ENCODE results near the gene TMEM132A. TPM values are rescaled to one million over a fixed set of nuclear protein-coding genes. Genes with fewer than 3 reads are reported as not detected.

TMEM132A gene
- total RNA-seq, 1 experiment from 2014 or later = 54.4 TPM

DNA sequence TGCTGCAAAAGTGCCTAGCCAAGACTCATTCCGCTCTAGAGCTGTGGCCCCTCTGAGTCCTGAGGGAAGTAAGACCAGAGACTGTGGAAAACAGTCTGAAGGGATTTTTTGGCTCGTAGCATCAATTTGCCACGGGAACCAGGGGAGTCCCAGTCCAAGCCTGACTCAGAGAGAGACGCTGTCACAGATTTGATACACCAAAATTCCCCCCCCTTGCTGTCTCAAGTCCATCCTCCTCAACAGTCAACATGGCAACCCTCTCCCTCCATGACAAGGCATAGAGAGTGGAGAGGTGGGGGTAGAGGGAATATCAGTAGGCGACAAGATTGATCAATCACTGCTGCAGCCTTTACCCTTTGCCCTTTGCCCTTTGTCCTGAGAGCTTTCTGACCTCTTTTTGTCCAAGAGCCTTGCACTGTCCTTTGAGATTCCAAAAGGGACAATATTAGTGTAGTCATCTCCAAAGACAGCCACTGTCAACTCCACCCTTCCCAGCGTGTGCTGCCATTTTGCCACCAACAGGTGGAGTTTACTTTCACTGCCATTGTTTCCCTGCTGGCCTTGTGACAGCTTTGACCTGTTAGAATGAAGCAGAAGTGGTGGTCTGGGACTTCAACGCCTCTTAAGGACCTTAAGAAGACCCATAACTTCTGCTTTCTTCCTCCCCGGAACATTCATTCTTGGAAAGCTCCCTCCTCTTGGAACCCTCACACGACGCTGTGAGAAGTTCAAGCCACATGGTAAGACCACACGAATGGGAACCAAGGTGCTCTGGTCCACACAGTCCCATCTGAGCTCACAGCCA lies 20.4 kb downstream of the TMEM132A start:
- BruUV-seq (replicated peaks) = no TSS peak
- Histone ChIP-seq H3K4me3 (no peak overlapping the region), H3K36me3 (ENCODE audit: low read depth) (no peaks in the 10 kb centered on the region), H2AFZ (no peak overlapping the region), H3K27ac (no peak overlapping the region), H3K9me3 (ENCODE audit: insufficient read depth, low read depth) (no peaks in the 10 kb centered on the region), H3K79me2 (ENCODE audit: low read depth) (no peaks in the 10 kb centered on the region), H3K9me2 (ENCODE audit: insufficient read depth) (no peaks in the 10 kb centered on the region), H3K4me1 (replicated peaks; ENCODE audit: insufficient read depth) (peaks cover 26% of the 10 kb centered on the region), H3K27me3 (ENCODE audit: insufficient read depth, low read depth) (no peaks in the 10 kb centered on the region), H3F3A (ENCODE audit: insufficient read depth, low read depth) (peaks cover 26% of the 10 kb centered on the region), H3K4me2 (no peak overlapping the region), H4K20me1 (ENCODE audit: insufficient read depth) (no peaks in the 10 kb centered on the region)
- POLR2A ChIA-PET (ENCODE audit: unreplicated experiment) = no interaction called here
- intact Hi-C loops (cut with micrococcal nuclease; ENCODE audit: unreplicated experiment) = no loop called here
- DNase-seq = no peak
- TF ChIP-seq EZH2 (IDR thresholded peaks at IDR 0.05; ENCODE audit: low read depth) = no peak
- TF ChIP-seq, protein P1, sequence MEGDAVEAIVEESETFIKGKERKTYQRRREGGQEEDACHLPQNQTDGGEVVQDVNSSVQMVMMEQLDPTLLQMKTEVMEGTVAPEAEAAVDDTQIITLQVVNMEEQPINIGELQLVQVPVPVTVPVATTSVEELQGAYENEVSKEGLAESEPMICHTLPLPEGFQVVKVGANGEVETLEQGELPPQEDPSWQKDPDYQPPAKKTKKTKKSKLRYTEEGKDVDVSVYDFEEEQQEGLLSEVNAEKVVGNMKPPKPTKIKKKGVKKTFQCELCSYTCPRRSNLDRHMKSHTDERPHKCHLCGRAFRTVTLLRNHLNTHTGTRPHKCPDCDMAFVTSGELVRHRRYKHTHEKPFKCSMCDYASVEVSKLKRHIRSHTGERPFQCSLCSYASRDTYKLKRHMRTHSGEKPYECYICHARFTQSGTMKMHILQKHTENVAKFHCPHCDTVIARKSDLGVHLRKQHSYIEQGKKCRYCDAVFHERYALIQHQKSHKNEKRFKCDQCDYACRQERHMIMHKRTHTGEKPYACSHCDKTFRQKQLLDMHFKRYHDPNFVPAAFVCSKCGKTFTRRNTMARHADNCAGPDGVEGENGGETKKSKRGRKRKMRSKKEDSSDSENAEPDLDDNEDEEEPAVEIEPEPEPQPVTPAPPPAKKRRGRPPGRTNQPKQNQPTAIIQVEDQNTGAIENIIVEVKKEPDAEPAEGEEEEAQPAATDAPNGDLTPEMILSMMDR (conservative IDR thresholded peaks at IDR 0.05) = peak; percentile 32; the same call in 1 of the 2 replicates
- CTCF ChIA-PET = no interaction called here

DNA sequence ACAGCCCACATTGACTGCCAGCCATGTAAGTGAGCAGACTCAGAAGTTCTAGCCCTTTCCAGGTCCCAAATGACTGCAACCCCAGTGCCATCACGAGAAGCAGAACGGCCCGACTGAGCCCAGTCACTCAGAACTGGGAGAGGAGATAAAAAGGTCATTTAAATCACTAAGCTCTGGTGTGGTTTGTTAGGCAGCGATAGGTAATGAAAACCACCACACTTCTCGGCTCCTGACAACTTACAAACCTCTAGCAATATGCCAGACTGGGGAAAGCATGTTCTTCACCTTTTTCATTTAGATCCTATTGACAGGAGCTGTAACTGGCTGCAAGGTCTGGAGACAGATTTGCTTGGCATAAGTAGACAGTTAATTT lies 21.0 kb downstream of the TMEM132A start:
- Histone ChIP-seq H3K36me3 (ENCODE audit: low read depth) (no peaks in the 10 kb centered on the region), H3K27me3 (ENCODE audit: insufficient read depth, low read depth) (no peaks in the 10 kb centered on the region), H3K4me2 (no peak overlapping the region), H2AFZ (no peak overlapping the region), H3K4me3 (no peak overlapping the region), H3K79me2 (ENCODE audit: low read depth) (no peaks in the 10 kb centered on the region), H3K4me1 (replicated peaks; ENCODE audit: insufficient read depth) (peaks cover 26% of the 10 kb centered on the region), H3K9me3 (ENCODE audit: insufficient read depth, low read depth) (no peaks in the 10 kb centered on the region), H4K20me1 (ENCODE audit: insufficient read depth) (no peaks in the 10 kb centered on the region), H3F3A (ENCODE audit: insufficient read depth, low read depth) (peaks cover 21% of the 10 kb centered on the region), H3K27ac (no peak overlapping the region), H3K9me2 (ENCODE audit: insufficient read depth) (no peaks in the 10 kb centered on the region)
- CTCF ChIA-PET = no interaction called here
- intact Hi-C loops (cut with micrococcal nuclease; ENCODE audit: unreplicated experiment) = no loop called here
- DNase-seq = no peak
- no TSS peak for BruUV-seq (replicated peaks)
- no peak for TF ChIP-seq EZH2 (IDR thresholded peaks at IDR 0.05; ENCODE audit: low read depth)
- TF ChIP-seq, protein P1 (conservative IDR thresholded peaks at IDR 0.05) = no peak
- POLR2A ChIA-PET (ENCODE audit: unreplicated experiment) = no interaction called here

DNA sequence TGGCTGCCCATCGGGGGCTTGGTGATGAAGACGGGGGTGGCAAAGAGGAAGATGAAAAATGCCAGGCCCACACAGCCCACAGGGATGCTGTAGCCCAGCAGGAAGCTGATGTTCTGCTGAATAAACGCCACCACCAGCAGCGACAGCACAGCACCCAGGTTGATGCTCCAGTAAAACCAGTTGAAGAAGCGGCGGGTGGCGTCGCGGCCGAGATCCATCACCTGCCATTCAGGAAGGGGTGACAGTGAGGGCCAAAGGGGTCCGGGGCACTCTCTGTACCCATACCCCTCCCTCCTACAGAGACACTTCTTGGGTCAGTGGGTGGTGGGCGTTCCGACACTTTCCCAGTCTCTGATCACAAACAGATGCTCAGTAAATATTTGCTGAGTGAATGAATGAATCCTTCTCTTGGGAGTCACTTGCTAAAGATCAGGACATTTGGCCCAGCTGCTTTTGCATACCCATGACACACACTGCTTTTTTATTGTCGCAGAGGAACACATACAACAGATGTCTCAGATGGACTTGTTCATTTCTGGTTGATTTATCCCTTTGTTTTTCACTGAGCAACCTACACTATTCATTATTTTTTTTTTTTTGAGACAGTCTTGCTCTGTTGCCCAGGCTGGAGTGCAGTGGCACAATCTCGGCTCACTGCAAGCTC lies 22.5 kb downstream of the TMEM132A start:
- Histone ChIP-seq H3K4me1 (replicated peaks; ENCODE audit: insufficient read depth) (peaks cover 21% of the 10 kb centered on the region), H3K27me3 (ENCODE audit: insufficient read depth, low read depth) (no peaks in the 10 kb centered on the region), H3K79me2 (ENCODE audit: low read depth) (no peaks in the 10 kb centered on the region), H3K36me3 (ENCODE audit: low read depth) (no peaks in the 10 kb centered on the region), H3K27ac (no peak overlapping the region), H3K4me3 (no peak overlapping the region), H3K9me2 (ENCODE audit: insufficient read depth) (no peaks in the 10 kb centered on the region), H2AFZ (no peak overlapping the region), H3K4me2 (no peak overlapping the region), H3F3A (ENCODE audit: insufficient read depth, low read depth) (peaks cover 21% of the 10 kb centered on the region), H3K9me3 (ENCODE audit: insufficient read depth, low read depth) (no peaks in the 10 kb centered on the region), H4K20me1 (ENCODE audit: insufficient read depth) (no peaks in the 10 kb centered on the region)
- BruUV-seq (replicated peaks) = no TSS peak
- CTCF ChIA-PET = no interaction called here
- DNase-seq = no peak
- TF ChIP-seq, protein P1 (conservative IDR thresholded peaks at IDR 0.05) = no peak
- TF ChIP-seq EZH2 (IDR thresholded peaks at IDR 0.05; ENCODE audit: low read depth) = no peak
- POLR2A ChIA-PET (ENCODE audit: unreplicated experiment) = no interaction called here
- intact Hi-C loops (cut with micrococcal nuclease; ENCODE audit: unreplicated experiment) = no loop called here

Data from PC-9 (cell line).